HCT116 (cell line): ENCODE data around the gene FAM83G. TPM values are rescaled to one million over a fixed set of nuclear protein-coding genes. Genes with fewer than 3 reads are reported as not detected.

Source experiments
- ATAC-seq: fragments of 200-7000 bp; cut with Tn5 transposase; 2 replicates; pipeline ENCODE4 v1.9.1; 2020; ENCODE audit warnings: mild to moderate bottlenecking, moderate library complexity
- BruUV-seq: library from RNA; stranded (reverse); fragments of 400-500 nt; replicated peaks from 2 replicates; lab custom pipeline; 2021; lab: Mats Ljungman, UMichigan
- CTCF ChIA-PET: fragments of 300-600 bp; sonication (Branson Sonifier 250); formaldehyde crosslinking; loops from one replicate; lab custom pipeline; 2021; ENCODE audit warnings: antibody characterized with exemption; lab: Charles Lee
- POLR2A ChIA-PET: fragments of 300-600, 350-600 bp; sonication (Branson Sonifier 250); formaldehyde crosslinking; loops from one replicate; lab custom pipeline; 2021; ENCODE audit warnings: antibody characterized with exemption; lab: Charles Lee
- RAD21 ChIA-PET, 2 experiments: fragments of 300-600 bp; sonication (Branson Sonifier 250); formaldehyde crosslinking; loops; one replicate each; lab custom pipeline; 2023; ENCODE audit warnings: low total read pairs in 2 of 2; ENCODE audit not compliant: uncharacterized antibody in 2 of 2, unreplicated experiment in 2 of 2, low non-redundant PET in 1 of 2; lab: Charles Lee
- DNase-seq: peaks from one replicate; pipeline ENCODE4 v3.0.0-alpha.2; 2010; ENCODE audit warnings: low read depth, low spot score
- H2AFZ ChIP-seq: fragments of 200-600 bp; shearing (Covaris generic), sonication (generic); 2 replicates; pipeline ENCODE4 v1.6.1; 2017; ENCODE audit warnings: low read depth, mixed run types, mixed read lengths, antibody characterized with exemption, low read length; ENCODE audit not compliant: poor library complexity, severe bottlenecking
- H3K27ac ChIP-seq: 2 replicates; pipeline ENCODE4 v1.5.1; 2012; ENCODE audit warnings: low read depth, low read length
- H3K27me3 ChIP-seq: fragments of 200-600 bp; sonication (generic); 2 replicates; pipeline ENCODE4 v1.6.1; 2016; ENCODE audit warnings: mixed run types, low read length, mixed read lengths; ENCODE audit not compliant: insufficient read depth
- H3K36me3 ChIP-seq, 2 experiments: fragments of 200-500 bp in 1 of 2; fragments of 200-600 bp in 1 of 2; sonication (Bioruptor generic) in 1 of 2; sonication (generic) in 1 of 2; 2 replicates each; pipeline versions ENCODE4 v1.5.1 to v1.6.1; 2014 to 2016; ENCODE audit warnings: low read length in 2 of 2, inconsistent platforms in 1 of 2, mixed read lengths in 1 of 2, mixed run types in 1 of 2; ENCODE audit not compliant: insufficient read depth in 2 of 2, control insufficient read depth in 1 of 2
- H3K4me1 ChIP-seq, 2 experiments: fragments of 200-600 bp in 1 of 2; sonication (generic) in 1 of 2; 2 replicates each; pipeline versions ENCODE4 v1.5.1 to v1.6.1; 2012 to 2017; ENCODE audit warnings: low read length in 2 of 2, inconsistent platforms in 1 of 2, mild to moderate bottlenecking in 1 of 2, mixed read lengths in 1 of 2, mixed run types in 1 of 2, moderate library complexity in 1 of 2; ENCODE audit not compliant: insufficient read depth in 2 of 2, control insufficient read depth in 1 of 2
- H3K4me2 ChIP-seq: fragments of 200-600 bp; sonication (generic); 2 replicates; pipeline ENCODE4 v1.6.1; 2017; ENCODE audit warnings: mixed run types, low read length, mixed read lengths
- H3K4me3 ChIP-seq, 2 experiments: fragments of 200-600 bp in 1 of 2; sonication (generic) in 1 of 2; replicated peaks in 1 of 2; 2 replicates each; pipeline ENCODE4 v1.5.1; 2011 to 2016; ENCODE audit warnings: low read length in 2 of 2, control low read depth in 1 of 2, low read depth in 1 of 2, mild to moderate bottlenecking in 1 of 2, mixed read lengths in 1 of 2, mixed run types in 1 of 2
- H3K79me2 ChIP-seq: fragments of 200-600 bp; sonication (generic); 2 replicates; pipeline ENCODE4 v1.6.1; 2017; ENCODE audit warnings: mild to moderate bottlenecking, mixed run types, low read length, moderate library complexity, mixed read lengths; ENCODE audit not compliant: insufficient read depth
- H3K9ac ChIP-seq: fragments of 200-600 bp; sonication (generic); 2 replicates; pipeline ENCODE4 v1.6.1; 2016; ENCODE audit warnings: low read length, mixed read lengths
- H3K9me2 ChIP-seq: fragments of 200-600 bp; sonication (generic), shearing (Covaris generic); 2 replicates; pipeline ENCODE4 v1.6.1; 2017; ENCODE audit warnings: mixed run types, mild to moderate bottlenecking, moderate library complexity; ENCODE audit not compliant: insufficient read depth
- H3K9me3 ChIP-seq, 2 experiments: fragments of 200-500 bp in 1 of 2; fragments of 200-600 bp in 1 of 2; sonication (Bioruptor generic) in 1 of 2; sonication (generic) in 1 of 2; 2 replicates each; pipeline ENCODE4 v1.6.1; 2014 to 2017; ENCODE audit warnings: low read length in 2 of 2, mixed read lengths in 2 of 2, inconsistent platforms in 1 of 2, low read depth in 1 of 2, mild to moderate bottlenecking in 1 of 2, mixed run types in 1 of 2, moderate library complexity in 1 of 2; ENCODE audit not compliant: control insufficient read depth in 1 of 2, insufficient read depth in 1 of 2
- H4K20me1 ChIP-seq: fragments of 200-600 bp; sonication (generic), shearing (Covaris generic); 2 replicates; pipeline ENCODE4 v1.6.1; 2017; ENCODE audit warnings: mixed run types, mild to moderate bottlenecking, moderate library complexity; ENCODE audit not compliant: insufficient read depth
- CEBPB ChIP-seq: IDR thresholded peaks from 2 replicates; pipeline ENCODE4 v1.6.1; 2012; ENCODE audit warnings: low read depth
- EGR1 ChIP-seq: IDR thresholded peaks from 2 replicates; pipeline ENCODE4 v1.6.1; 2012; ENCODE audit warnings: low read depth
- EZH2 ChIP-seq: fragments of 200-600 bp; sonication (generic); IDR thresholded peaks from 2 replicates; pipeline ENCODE4 v1.6.1; 2017; ENCODE audit warnings: antibody characterized with exemption, mixed run types
- EZH2phosphoT487 ChIP-seq: fragments of 200-600 bp; IDR thresholded peaks from 2 replicates; pipeline ENCODE4 v1.6.1; 2018; ENCODE audit warnings: antibody characterized with exemption, borderline replicate concordance
- FOSL1 ChIP-seq: IDR thresholded peaks from 2 replicates; pipeline ENCODE4 v1.6.1; 2012; ENCODE audit warnings: low read depth
- POLR2A ChIP-seq: IDR thresholded peaks from 2 replicates; pipeline ENCODE4 v1.7.0; 2011; ENCODE audit warnings: borderline replicate concordance; ENCODE audit not compliant: insufficient read depth, insufficient read length; ENCODE audit errors: extremely low read depth
- POLR2AphosphoS5 ChIP-seq: IDR thresholded peaks from 2 replicates; pipeline ENCODE4 v1.6.1; 2011; ENCODE audit warnings: mild to moderate bottlenecking, low read depth, low read length, moderate library complexity
- SIN3A ChIP-seq: IDR thresholded peaks from 2 replicates; pipeline ENCODE4 v1.6.1; 2012; ENCODE audit warnings: low read depth
- SRF ChIP-seq: IDR thresholded peaks from 2 replicates; pipeline ENCODE4 v1.6.1; 2012; ENCODE audit warnings: low read depth
- TCF7L2 ChIP-seq: IDR thresholded peaks from 2 replicates; pipeline ENCODE4 v1.7.0; 2011; ENCODE audit warnings: borderline replicate concordance, inconsistent platforms; ENCODE audit not compliant: insufficient read depth, insufficient read length; ENCODE audit errors: extremely low read depth
- YY1 ChIP-seq: IDR thresholded peaks from 2 replicates; pipeline ENCODE4 v1.6.1; 2011; ENCODE audit warnings: low read length, low read depth, moderate library complexity, mild to moderate bottlenecking; ENCODE audit not compliant: insufficient replicate concordance; ENCODE audit errors: extremely low read depth
- ZFX ChIP-seq: fragments of 450-650 bp; IDR thresholded peaks from 2 replicates; pipeline ENCODE4 v1.6.1; 2017
- intact Hi-C: fragments of 100-400 bp; cut with micrococcal nuclease; formaldehyde crosslinking; loops from 2 replicates; pipeline ENCODE4 v1.10.0; 2022
- total RNA-seq: library from RNA; stranded (reverse); gene quantifications from one replicate; pipeline ENCODE4 v1.2.1, GENCODE V29; 2021; ENCODE audit not compliant: unreplicated experiment
- TF ChIP-seq, protein P1 (sequence below): IDR thresholded peaks from 2 replicates; pipeline ENCODE4 v1.6.1; 2011; ENCODE audit warnings: mild to moderate bottlenecking, low read length, moderate library complexity; ENCODE audit not compliant: insufficient replicate concordance; ENCODE audit errors: extremely low read depth
- TF ChIP-seq, protein P2 (sequence below): IDR thresholded peaks from 2 replicates; pipeline ENCODE4 v1.6.1; 2012; ENCODE audit warnings: low read depth
- TF ChIP-seq, protein P3 (sequence below): IDR thresholded peaks from 2 replicates; pipeline ENCODE4 v1.6.1; 2012
- TF ChIP-seq, protein P4 (sequence below): IDR thresholded peaks from 2 replicates; pipeline ENCODE4 v1.6.1; 2012

FAM83G gene
- total RNA-seq, 1 experiment from 2014 or later, result 33.9 TPM

DNA sequence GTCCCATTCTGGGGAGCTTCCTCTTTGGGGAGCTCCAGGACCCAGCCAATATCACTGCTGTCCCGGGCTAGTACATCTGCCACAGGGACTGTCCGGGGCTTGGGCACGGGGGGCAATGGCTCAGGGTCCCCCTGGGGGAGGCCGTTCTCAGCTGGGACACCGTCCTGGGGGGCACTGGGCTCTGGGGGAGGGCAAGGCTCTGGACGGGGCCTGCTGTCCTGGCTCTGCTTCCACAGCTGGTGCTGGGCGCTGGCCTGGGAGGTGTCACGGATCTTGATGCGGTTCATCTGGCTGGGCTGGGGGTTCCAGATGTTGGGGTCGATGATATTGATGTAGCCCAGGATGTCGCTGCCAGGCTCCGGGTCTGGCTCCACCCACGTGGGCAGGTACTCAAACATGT, 26.5 kb downstream of the FAM83G start:
- Histone ChIP-seq H2AFZ (no peak overlapping the region), H3K27me3 (no peaks in the 10 kb centered on the region), H3K4me1 (peaks cover 15 to 23% of the 10 kb centered on the region in 2 experiments), H4K20me1 (no peaks in the 10 kb centered on the region), H3K4me2 (no peak overlapping the region), H3K4me3 (no peak overlapping the region), H3K79me2 (peaks cover 27% of the 10 kb centered on the region), H3K27ac (no peak overlapping the region), H3K9ac (no peak overlapping the region), H3K9me2 (no peaks in the 10 kb centered on the region), H3K9me3 (no peaks in the 10 kb centered on the region), H3K36me3 (peaks cover 18 to 28% of the 10 kb centered on the region in 2 experiments; a peak in 3 of 4 replicates)
- ChIA-PET POLR2A (no interaction called here), RAD21 (no interaction called here), CTCF (no interaction called here)
- BruUV-seq, result no TSS peak
- TF ChIP-seq FOSL1, result no peak
- no peak for ATAC-seq
- DNase-seq, result no peak
- intact Hi-C loops, result no loop called here

DNA sequence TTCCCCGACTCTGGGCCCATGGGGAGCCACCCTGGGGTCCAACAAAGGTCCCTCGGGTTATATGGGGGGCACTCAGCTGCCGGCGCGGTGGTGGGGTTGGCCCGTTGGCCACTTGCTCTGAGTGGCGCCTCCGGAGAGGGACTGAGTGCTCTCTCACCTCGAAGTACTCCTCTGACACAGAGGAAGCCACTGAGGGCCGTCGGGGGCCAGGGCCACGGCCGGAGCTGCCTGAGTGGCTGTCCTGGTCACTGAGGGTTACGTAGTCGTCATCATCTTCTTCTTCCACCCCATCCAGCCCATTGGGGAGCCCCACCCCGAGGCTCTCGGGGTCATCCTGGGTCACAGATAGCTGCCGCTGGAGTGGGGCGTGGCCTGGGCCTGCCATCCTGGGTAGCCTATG, 26.9 kb downstream of the FAM83G start:
- DNase-seq (no peak), ATAC-seq (no peak)
- intact Hi-C loops, result no loop called here
- Histone ChIP-seq H4K20me1 (no peaks in the 10 kb centered on the region), H3K9me2 (no peaks in the 10 kb centered on the region), H3K4me1 (peaks cover 11 to 19% of the 10 kb centered on the region in 2 experiments), H3K9me3 (no peaks in the 10 kb centered on the region), H3K4me2 (no peak overlapping the region), H2AFZ (no peak overlapping the region), H3K9ac (no peak overlapping the region), H3K4me3 (no peak overlapping the region), H3K79me2 (peaks cover 27% of the 10 kb centered on the region), H3K27ac (no peak overlapping the region), H3K27me3 (no peaks in the 10 kb centered on the region), H3K36me3 (peaks cover 18 to 28% of the 10 kb centered on the region in 2 experiments; a peak in 3 of 4 replicates)
- CTCF ChIA-PET, result no interaction called here
- BruUV-seq, result no TSS peak
- POLR2A ChIA-PET, result no interaction called here
- RAD21 ChIA-PET, result no interaction called here
- TF ChIP-seq SRF (no peak), ZFX (no peak), SIN3A (no peak), POLR2A (no peak), FOSL1 (no peak), EZH2phosphoT487 (no peak), EZH2 (no peak), EGR1 (no peak), CEBPB (no peak), POLR2AphosphoS5 (no peak), TCF7L2 (no peak), YY1 (no peak)
- TF ChIP-seq, protein P1, sequence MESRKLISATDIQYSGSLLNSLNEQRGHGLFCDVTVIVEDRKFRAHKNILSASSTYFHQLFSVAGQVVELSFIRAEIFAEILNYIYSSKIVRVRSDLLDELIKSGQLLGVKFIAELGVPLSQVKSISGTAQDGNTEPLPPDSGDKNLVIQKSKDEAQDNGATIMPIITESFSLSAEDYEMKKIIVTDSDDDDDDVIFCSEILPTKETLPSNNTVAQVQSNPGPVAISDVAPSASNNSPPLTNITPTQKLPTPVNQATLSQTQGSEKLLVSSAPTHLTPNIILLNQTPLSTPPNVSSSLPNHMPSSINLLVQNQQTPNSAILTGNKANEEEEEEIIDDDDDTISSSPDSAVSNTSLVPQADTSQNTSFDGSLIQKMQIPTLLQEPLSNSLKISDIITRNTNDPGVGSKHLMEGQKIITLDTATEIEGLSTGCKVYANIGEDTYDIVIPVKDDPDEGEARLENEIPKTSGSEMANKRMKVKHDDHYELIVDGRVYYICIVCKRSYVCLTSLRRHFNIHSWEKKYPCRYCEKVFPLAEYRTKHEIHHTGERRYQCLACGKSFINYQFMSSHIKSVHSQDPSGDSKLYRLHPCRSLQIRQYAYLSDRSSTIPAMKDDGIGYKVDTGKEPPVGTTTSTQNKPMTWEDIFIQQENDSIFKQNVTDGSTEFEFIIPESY, result no peak
- TF ChIP-seq, protein P2, sequence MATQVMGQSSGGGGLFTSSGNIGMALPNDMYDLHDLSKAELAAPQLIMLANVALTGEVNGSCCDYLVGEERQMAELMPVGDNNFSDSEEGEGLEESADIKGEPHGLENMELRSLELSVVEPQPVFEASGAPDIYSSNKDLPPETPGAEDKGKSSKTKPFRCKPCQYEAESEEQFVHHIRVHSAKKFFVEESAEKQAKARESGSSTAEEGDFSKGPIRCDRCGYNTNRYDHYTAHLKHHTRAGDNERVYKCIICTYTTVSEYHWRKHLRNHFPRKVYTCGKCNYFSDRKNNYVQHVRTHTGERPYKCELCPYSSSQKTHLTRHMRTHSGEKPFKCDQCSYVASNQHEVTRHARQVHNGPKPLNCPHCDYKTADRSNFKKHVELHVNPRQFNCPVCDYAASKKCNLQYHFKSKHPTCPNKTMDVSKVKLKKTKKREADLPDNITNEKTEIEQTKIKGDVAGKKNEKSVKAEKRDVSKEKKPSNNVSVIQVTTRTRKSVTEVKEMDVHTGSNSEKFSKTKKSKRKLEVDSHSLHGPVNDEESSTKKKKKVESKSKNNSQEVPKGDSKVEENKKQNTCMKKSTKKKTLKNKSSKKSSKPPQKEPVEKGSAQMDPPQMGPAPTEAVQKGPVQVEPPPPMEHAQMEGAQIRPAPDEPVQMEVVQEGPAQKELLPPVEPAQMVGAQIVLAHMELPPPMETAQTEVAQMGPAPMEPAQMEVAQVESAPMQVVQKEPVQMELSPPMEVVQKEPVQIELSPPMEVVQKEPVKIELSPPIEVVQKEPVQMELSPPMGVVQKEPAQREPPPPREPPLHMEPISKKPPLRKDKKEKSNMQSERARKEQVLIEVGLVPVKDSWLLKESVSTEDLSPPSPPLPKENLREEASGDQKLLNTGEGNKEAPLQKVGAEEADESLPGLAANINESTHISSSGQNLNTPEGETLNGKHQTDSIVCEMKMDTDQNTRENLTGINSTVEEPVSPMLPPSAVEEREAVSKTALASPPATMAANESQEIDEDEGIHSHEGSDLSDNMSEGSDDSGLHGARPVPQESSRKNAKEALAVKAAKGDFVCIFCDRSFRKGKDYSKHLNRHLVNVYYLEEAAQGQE, result no peak
- TF ChIP-seq, protein P3, sequence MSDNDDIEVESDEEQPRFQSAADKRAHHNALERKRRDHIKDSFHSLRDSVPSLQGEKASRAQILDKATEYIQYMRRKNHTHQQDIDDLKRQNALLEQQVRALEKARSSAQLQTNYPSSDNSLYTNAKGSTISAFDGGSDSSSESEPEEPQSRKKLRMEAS, result no peak
- TF ChIP-seq, protein P4, sequence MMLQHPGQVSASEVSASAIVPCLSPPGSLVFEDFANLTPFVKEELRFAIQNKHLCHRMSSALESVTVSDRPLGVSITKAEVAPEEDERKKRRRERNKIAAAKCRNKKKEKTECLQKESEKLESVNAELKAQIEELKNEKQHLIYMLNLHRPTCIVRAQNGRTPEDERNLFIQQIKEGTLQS, result no peak
